Upper lobe of left lung (tissue), 6 donors: ENCODE data around the gene SLC35G6. TPM values are rescaled to one million over a fixed set of nuclear protein-coding genes. Genes with fewer than 3 reads are reported as not detected.

ENCODE experiments used
- ATAC-seq, 2 donors: fragments of 200-7000 bp; cut with Tn5 transposase; one replicate each; pipeline ENCODE4 v1.9.1; 2022; ENCODE audit warnings: mild to moderate bottlenecking in 2 of 2, moderate library complexity in 2 of 2; ENCODE audit not compliant: low FRiP score in 2 of 2
- DNase-seq, 2 donors: peaks; one replicate each; pipeline ENCODE4 v3.0.0-alpha.2; 2019 to 2020
- H3K27ac ChIP-seq, 4 donors: fragments of 200-600 bp; sonication (generic); one replicate each; pipeline ENCODE4 v1.5.1; 2016 to 2019
- H3K27me3 ChIP-seq, 4 donors: fragments of 200-600 bp; sonication (generic); one replicate each; pipeline ENCODE4 v1.5.1; 2017 to 2019
- H3K36me3 ChIP-seq, 4 donors: fragments of 200-600 bp; sonication (generic); one replicate each; pipeline ENCODE4 v1.5.1; 2016 to 2019
- H3K4me1 ChIP-seq, 4 donors: fragments of 200-600 bp; sonication (generic); one replicate each; pipeline ENCODE4 v1.5.1; 2018 to 2019
- H3K4me3 ChIP-seq, 4 donors: fragments of 200-600 bp; sonication (generic); one replicate each; pipeline ENCODE4 v1.5.1; 2017 to 2019; ENCODE audit warnings: mild to moderate bottlenecking in 2 of 4, moderate library complexity in 1 of 4
- H3K9me3 ChIP-seq, 4 donors: fragments of 200-600 bp; sonication (generic); one replicate each; pipeline ENCODE4 v1.5.1; 2018 to 2019
- CTCF ChIP-seq, 6 experiments: fragments of 450-650 bp in 4 of 6; fragments of 200-600 bp in 2 of 6; sonication (generic) in 2 of 6; IDR thresholded peaks; one replicate each; pipeline ENCODE4 v1.5.1; 2016 to 2019; ENCODE audit warnings: antibody characterized with exemption in 6 of 6
- EP300 ChIP-seq, 4 donors: sonication (generic); formaldehyde crosslinking; IDR thresholded peaks; one replicate each; pipeline ENCODE4 v1.5.1; 2017; ENCODE audit warnings: antibody characterized with exemption in 4 of 4, control low read depth in 2 of 4
- POLR2A ChIP-seq, 4 donors: fragments of 450-650 bp; IDR thresholded peaks; one replicate each; pipeline ENCODE4 v1.5.1; 2016 to 2017; ENCODE audit warnings: antibody characterized with exemption in 4 of 4, mild to moderate bottlenecking in 2 of 4
- POLR2AphosphoS5 ChIP-seq, 2 donors: sonication (generic); formaldehyde crosslinking; IDR thresholded peaks; one replicate each; pipeline ENCODE4 v1.5.1; 2017; ENCODE audit warnings: antibody characterized with exemption in 2 of 2
- WGBS, 2 donors: methylation state at CpG; one replicate each; pipeline ENCODE4 v1.1.5; 2017 to 2018; 5-methylcytosine and 5-hydroxymethylcytosine counted together
- total RNA-seq, 6 donors: library from RNA; depleted of rRNA in 4 of 6; stranded (reverse); fragments of >200 nt in 4 of 6; gene quantifications; one replicate each; pipeline versions ENCODE4 v1.1.0 to v1.2.1, GENCODE V29; 2016 to 2021
- donor health status: DM: no; HTN: no; CAD: no; lungs with moderate emphysema.
- donor health status: DM: no; HTN: yes; CAD: no; lungs with severe emphysema.

The SLC35G6 gene
- total RNA-seq, 6 donors from 2014 or later: not detected

GRCh38 chr17:7490144-7490543 lies 8.9 kb downstream of the SLC35G6 start:
- Histone ChIP-seq H3K4me3 (no peak overlapping the region), H3K27me3 (no peaks in the 10 kb centered on the region), H3K27ac (no peak overlapping the region), H3K9me3 (no peaks in the 10 kb centered on the region), H3K4me1 (peaks cover 32 to 73% (median 36%) of the 10 kb centered on the region in 4 donors), H3K36me3 (peaks cover 0 to 3% (median under 1%) of the 10 kb centered on the region in 4 donors)
- no peak for ATAC-seq
- no peak for DNase-seq
- WGBS, 2 donors: 73 to 80% methylated on average over 8 of the region's 8 CpGs
- TF ChIP-seq EP300 (IDR thresholded peaks at IDR 0.05) (no peak), CTCF (IDR thresholded peaks at IDR 0.05) (no peak), POLR2A (IDR thresholded peaks at IDR 0.05) (no peak), POLR2AphosphoS5 (IDR thresholded peaks at IDR 0.05) (no peak)

DNA sequence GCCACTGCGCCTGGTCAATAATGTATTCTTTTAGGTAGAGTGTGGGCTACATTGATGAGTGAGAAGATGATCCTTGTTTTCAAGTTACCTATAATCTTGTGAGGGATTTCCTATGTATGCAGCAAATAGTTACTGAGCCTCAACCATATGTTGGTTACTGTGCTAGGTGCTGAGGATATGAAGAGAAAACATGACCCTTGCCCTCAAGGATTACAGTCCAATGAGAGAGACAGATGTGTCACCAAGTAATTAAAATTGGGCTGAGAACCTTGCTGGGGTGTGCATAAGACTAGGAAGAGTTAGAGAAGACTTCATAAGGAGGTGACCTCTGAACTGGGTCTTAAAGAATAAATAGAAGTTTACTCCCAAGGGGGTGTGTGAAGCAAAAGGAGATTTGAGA lies 10.3 kb downstream of the SLC35G6 start:
- H3K27me3 ChIP-seq: no peaks in the 10 kb centered on the region
- no peaks in the 10 kb centered on the region for H3K9me3 ChIP-seq
- no peak overlapping the region for H3K27ac ChIP-seq
- 100% methylated on average over 1 of the region's 1 CpG for WGBS, 2 donors
- H3K36me3 ChIP-seq: peaks cover 4 to 13% (median 11%) of the 10 kb centered on the region in 4 donors
- peaks cover 18 to 68% (median 28%) of the 10 kb centered on the region in 4 donors for H3K4me1 ChIP-seq
- no peak overlapping the region for H3K4me3 ChIP-seq
- TF ChIP-seq EP300 (IDR thresholded peaks at IDR 0.05) (no peak), POLR2A (IDR thresholded peaks at IDR 0.05) (no peak), CTCF (IDR thresholded peaks at IDR 0.05) (no peak)
- DNase-seq (no peak), ATAC-seq (no peak)

DNA sequence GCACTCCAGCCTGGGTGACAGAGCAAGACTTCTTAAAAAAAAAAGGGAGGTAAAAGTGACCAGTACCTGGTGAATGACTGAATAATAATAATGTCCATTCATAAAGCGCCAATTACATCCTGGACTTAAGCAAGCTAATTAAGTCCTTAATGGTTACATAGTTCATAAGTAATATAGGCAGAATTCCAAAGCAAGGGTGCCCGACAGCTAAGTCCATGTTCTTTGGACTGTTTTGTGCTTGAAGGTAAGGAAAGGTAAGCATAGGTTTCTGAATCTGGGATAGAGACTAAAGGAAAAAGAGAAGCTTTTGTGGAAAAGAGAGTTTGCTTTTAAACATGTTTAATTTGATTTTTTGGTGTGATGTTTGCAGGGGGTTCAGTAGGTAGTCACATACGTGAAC lies 12.7 kb downstream of the SLC35G6 start:
- Histone ChIP-seq H3K27ac (no peak overlapping the region), H3K4me3 (no peak overlapping the region), H3K4me1 (peaks cover 4 to 58% (median 15%) of the 10 kb centered on the region in 4 donors), H3K9me3 (no peaks in the 10 kb centered on the region), H3K27me3 (no peaks in the 10 kb centered on the region), H3K36me3 (peaks cover 22 to 36% (median 35%) of the 10 kb centered on the region in 4 donors)
- 94 to 97% methylated on average over 3 of the region's 3 CpGs for WGBS, 2 donors
- DNase-seq: no peak
- TF ChIP-seq POLR2AphosphoS5 (IDR thresholded peaks at IDR 0.05) (no peak), EP300 (IDR thresholded peaks at IDR 0.05) (no peak), POLR2A (IDR thresholded peaks at IDR 0.05) (no peak), CTCF (IDR thresholded peaks at IDR 0.05) (no peak)
- ATAC-seq: no peak

GRCh38 chr17:7495906-7496434 lies 14.7 kb downstream of the SLC35G6 start:
- H3K27me3 ChIP-seq: no peaks in the 10 kb centered on the region
- H3K9me3 ChIP-seq: no peaks in the 10 kb centered on the region
- 88 to 92% methylated on average over 11 to 12 of the region's 12 CpGs for WGBS, 2 donors
- ATAC-seq (no peak), DNase-seq (no peak)
- H3K36me3 ChIP-seq: peaks cover 39 to 57% (median 54%) of the 10 kb centered on the region in 4 donors
- H3K4me3 ChIP-seq: no peak overlapping the region
- TF ChIP-seq CTCF (IDR thresholded peaks at IDR 0.05) (no peak), POLR2A (IDR thresholded peaks at IDR 0.05) (no peak), POLR2AphosphoS5 (IDR thresholded peaks at IDR 0.05) (no peak), EP300 (IDR thresholded peaks at IDR 0.05) (no peak)
- peaks cover 0 to 39% (median 11%) of the 10 kb centered on the region in 4 donors for H3K4me1 ChIP-seq
- peak overlapping the region in 3 of 4 donors; percentile 11 to 58 (median 21) for H3K27ac ChIP-seq
